ENCODE results near the gene TEX36. TPM values are rescaled to one million over a fixed set of nuclear protein-coding genes. Genes with fewer than 3 reads are reported as not detected.
"Not testable (repeated sequence)": the region's sequence is repeated elsewhere in the genome, so short reads cannot be mapped to it uniquely, and the experiment has no call there.

Gene TEX36
- polyA plus RNA-seq, 1 donor = not detected

DNA sequence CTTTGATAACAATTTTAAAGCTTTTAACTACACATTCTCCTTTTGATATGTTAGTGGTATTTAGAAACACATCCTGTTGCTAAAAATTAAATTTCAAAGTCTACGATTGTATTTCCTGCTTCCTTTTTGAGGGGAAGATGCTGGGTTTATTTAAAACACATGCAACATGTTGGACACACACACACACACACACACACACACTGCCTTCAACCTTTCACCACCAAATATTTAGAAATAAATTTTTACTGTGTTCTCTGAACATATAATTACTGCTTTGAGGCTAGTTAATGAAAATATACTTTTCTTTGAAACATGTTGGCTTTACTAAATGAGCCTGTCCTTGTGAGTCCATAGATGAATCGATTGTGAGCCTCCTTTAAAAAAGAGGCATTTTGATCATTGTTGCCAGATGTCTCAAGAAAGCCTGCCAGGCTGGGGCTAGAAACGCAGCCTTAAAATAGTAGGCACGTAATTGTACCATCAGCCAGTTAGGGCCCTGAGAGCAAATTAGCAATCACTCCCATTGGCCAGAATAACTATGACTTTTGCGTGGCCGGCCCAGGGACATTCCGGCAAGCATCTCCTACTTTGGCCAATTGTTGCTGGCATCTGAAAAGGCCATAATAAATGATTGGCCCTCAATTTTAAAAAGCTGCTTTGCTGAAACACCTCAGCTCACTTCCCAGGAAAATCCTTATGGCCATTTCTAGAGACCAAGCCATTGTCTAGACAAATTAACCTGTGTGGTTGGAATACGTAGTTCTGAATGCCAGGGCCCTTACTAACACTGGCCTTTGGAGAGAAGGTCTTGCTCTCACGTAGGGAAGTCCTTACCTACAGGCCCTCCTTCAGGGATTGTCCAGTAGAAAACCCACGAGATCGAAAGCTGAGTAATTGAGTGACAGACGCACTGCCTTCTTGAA lies 9.9 kb upstream of the TEX36 start:
- no peak for DNase-seq

DNA sequence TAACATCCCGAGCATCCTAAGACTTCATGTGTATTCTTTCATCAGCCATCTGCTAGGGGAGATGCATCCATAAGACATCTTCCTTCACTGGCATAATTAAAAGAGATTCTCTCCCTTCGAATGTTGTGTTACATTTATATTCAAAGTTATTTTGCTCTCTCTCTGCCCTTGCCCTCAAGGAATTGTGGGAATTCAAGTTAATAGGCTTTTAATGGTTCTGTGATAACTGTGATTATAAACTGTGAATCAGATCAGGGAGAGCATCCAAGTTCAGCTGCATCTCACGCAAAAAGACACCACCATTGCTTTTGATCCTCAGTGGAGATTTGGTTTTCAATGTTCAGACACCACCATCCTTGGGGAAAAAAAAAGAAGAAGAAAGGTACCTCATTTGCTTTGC lies 9.2 kb upstream of the TEX36 start:
- no peak for DNase-seq

DNA sequence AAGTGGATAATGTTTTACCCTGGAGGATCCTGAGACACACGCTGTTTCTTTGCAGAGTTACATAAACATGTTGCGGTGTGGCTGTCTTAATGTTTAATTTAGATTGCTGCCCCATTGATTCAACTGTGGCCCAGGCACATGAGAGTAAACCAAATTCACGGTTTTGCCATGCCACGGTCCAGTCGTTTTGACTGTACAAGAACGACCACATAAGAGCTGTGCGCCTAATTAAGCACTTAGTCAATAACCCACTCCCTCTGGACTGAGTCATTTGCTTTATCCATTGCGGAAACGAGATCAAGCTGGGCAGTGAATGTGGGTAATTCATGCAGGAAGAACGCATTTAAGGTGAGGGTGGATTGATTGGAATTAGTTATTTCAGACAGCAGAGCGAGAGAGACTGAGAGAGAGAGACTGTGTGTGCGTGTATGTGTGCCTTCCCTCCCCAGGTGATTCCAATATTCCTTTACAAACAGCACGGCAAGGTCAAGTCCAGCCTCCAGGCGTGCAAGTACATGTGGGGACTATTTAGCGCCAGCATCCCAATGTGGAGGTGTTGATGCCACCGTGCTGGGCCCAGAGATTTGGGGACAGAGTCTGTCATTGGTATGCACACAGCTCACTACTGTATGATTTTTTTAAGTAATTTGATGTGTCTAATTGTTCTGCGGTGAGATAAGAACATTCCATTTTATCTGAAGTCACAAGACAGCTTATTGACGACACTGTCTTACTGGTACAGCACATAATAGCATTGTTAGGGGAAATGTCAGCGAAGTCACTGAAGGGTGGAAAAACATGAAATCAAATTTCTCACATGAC lies 8.4 kb upstream of the TEX36 start:
- DNase-seq = no peak

DNA sequence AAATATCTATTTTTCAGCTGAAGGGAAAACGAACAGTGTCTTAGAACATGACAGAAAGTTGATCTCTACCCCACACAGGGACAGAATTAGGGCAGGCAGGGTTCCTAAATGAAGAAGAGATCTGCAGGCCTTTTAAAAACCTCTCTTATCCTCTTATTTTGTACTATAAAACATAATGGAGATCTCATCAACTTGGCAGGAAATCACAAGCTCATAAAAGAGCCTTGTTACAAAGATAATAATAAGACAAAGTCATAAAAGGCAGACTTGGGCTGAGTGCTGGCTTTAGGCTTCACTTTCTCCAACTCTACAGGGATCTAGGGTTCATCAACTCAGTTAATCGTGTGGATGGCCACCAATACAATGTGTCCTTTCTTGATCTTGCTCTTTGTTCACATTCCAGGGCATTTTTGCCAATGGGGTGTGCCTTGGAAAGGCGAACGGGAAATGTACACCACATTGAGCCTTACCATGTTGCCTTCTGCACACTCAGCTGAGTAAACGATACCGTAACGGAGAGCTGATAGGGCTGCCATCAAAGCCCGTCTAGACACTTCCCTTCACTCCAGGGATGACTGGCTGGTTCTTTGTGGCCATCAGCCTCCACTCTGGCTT lies 7.1 kb upstream of the TEX36 start:
- no peak for DNase-seq

DNA sequence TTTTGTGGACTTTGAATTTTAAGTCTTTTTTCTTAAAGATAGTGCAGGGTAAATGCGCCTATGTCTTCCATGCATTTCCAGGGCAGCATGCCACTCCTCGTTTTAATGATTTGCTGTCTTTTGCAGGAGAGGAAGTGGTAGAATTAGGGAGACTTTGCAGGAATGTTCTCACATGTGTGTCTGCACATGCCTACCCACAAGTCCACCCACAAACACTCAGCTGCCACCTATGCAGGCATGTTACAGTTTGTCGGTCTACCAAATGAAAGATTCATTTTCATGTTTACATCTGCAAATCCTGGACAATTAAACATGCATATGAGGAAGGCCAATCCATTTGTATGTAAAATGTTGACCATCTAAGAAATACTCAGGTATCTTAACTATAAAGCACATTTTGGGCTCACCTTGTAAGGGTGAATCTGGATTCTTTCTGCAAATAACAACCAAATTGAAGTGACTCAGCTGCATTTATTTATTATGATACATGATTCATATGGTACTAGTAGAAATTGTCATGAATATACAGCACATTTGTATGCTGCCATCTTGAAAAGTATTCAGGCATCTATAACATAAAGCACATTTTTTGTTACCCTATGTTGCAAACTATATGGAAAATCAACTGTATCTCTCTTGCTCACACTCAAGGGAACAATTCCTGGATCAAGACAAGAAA lies 4.7 kb upstream of the TEX36 start:
- DNase-seq = no peak

DNA sequence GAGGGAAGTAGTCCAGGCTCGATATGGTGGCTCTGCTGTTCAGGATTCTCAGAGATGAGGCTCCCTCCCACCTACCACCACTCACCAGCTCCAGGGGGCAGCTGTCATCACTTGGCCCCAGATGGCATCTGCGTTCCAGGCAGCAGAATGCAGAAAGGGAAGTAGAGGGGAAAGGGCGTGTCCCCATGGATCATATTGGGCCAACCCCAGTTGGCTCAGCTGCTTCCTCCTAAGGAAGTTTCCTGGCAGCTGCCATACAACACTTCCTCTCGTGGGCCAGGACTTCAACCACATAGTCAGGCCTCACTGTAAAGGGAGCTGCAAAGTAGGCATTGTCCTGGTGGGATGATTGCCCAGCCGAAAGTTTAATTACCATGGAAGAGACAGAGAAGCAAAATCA lies 1.6 kb upstream of the TEX36 start:
- DNase-seq = no peak

DNA sequence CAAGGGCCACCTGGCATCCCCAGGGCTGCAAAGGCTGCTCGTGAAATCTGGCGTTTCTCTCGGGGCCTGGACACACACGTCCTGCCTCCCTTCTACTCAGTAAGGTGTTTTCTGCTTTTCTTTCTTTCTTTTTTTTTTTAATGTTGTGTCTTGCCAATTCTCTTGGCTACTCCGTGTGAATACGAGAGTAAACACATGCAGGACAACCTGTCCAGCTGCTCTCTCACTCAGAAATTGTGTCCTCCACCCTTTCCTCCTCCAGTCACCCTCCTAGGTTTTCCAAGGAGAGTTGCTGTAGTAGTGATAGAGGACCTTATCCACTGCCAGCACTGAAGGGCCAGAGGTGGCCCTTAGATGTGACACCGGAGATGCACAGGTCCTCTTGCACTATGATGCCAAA lies 858 bp upstream of the TEX36 start:
- DNase-seq = no peak

DNA sequence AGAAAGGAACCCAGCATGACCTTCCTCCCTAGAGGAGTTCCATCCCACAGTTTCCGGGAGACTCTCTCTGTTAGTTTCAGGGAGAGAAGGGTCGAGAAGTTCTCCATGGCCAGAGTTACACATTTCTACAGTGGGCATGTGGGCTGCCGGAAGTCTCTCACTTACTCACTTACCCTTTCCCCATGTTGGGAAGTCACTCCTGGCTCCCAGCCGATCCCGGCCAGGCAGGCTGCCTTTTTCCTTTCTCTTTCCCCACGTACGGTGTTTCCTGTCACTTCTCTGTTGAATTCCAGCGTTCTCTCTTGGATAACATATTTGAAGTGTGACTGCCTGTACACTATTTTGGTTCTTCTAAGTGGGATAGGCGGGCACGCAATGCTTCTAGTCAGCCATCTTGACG lies 3.5 kb downstream of the TEX36 start:
- DNase-seq = no peak

DNA sequence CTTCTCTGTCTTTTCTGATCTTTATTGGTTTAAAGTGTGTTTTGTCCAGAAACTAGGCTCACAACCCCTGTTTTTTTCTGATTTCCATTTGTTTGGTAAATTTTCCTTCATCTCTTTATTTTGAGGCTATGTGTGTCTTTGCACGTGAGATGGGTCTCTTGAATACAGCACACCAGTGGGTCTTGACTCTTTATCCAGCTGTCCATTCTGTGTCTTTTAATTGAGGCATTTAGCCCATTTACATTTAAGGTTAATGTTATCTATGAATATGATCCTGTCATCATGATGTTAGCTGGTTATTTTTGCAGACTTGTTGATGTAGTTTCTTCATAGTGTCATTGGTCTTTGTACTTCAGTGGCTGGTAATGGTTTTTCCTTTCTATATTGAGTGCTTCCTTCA lies 10.1 kb downstream of the TEX36 start:
- DNase-seq = no peak

DNA sequence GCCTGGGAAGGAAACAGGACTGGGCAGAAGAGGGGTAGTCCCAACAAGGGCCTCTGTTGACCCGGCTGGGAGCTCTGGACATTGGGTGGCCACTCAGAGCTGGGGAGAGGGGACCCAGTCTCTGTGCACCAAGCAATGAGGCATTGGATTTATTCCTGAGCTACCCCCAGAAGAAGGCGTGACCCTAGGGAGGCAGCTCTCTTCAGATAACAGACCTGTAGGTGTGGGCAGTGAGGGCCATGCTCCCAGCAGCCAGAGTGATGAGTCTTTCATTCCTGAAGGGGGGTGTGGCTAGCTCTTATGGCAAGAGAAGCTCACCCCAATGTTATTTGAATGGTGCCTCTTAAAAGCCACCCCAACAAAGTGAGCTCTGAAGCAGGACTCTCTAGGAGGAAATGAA lies 20.4 kb downstream of the TEX36 start:
- no peak for DNase-seq

DNA sequence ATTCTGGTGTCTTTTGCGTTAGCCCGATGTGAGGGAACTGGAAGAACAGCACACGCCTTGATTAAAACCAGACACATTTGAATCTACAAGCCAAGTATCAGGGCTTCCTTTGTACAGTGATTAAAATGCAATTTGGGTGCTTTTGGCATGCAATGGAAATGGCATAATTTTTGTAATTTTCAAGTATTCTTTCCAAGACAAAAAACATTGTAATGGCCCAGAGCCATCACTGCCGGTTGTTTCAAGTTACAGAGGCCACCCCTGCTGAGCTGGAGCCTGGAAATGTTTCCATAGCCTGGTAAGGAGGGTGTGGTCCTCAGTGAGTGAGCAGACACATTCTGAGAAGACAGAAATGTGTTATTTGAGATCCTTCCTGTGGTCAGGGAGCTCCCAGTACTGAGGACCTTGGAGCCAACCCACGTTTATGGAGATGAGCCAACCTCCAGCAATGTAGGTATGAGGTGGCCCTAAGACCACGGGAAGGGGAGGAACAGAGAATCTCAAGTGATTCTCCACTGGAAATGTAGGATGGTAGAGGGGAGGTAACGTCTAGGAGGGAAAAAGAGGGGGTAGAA lies 20.9 kb downstream of the TEX36 start:
- DNase-seq = no peak

DNA sequence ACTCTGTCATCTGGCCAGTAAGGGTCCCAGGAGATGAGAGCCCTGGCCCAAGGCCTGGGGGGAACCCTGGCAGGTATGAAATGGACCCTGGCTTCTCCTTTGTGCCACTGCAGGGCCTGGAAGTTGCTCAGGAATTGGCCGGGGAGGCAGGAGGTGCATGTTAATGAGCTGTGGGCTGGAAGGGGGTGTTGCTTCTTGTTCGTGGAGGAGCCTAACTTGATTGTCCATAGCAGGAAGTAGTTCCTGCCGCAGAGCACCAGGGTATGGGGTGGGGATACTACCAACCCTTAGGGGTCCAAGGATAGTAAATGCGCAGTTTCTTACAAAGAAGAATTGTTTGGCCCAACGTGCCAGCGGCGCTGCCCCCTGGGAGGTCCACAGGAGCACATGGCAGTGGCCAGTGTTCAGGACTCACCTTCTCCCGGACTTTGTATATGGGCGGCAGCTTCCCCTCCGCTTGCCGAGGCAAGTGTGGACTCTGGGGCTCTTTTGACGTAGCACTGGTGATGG lies 21.5 kb downstream of the TEX36 start:
- no peak for DNase-seq

DNA sequence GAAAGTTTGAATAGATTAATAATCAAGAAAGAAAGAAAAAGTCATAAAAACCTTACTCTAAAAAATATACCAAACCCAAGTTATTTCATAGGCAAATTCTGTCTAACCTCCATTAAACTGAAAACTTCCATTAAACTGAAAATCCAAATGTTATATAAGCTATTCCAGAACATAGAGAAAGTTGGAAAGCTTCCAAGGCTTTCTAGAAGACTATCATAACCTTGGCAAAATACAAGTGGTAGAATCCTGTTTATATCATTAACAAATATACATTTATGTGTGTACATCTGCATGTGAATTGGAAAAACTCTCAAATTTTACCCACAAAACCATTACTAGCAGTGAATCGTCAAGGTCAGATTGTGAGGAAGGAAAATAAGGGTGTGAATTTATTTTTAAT lies 23.9 kb downstream of the TEX36 start:
- DNase-seq = no peak

DNA sequence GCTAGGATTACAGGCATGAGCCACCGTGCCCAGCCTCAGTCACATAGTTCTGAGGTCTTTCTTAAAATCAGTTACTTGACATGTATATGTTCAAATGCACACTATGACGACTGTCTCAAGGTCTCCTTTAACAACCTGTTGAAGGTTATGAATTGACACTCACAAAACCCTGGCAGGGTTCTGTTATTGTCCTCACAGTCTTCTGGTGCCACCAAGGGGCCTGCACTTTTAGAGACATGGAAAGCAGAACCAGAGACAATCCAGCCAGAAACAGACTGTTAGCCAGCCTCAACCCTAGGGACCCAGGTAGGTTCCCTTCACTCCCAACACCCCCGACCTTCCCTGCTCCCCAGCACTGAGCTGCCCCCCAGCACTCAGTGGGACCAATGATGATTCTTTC lies 26.4 kb downstream of the TEX36 start:
- DNase-seq = no peak

DNA sequence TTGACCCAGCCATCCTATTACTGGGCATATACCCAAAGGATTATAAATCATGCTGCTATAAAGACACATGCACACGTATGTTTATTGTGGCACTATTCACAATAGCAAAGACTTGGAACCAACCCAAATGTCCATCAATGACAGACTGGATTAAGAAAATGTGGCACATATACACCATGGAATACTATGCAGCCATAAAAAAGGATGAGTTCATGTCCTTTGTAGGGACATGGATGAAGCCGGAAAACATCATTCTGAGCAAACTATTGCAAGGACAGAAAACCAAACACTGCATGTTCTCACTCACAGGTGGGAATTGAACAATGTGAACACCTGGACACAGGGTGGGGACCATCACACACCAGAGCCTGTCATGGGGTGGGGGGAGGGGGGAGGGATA lies 29.9 kb downstream of the TEX36 start:
- DNase-seq = not testable (repeated sequence)

DNA sequence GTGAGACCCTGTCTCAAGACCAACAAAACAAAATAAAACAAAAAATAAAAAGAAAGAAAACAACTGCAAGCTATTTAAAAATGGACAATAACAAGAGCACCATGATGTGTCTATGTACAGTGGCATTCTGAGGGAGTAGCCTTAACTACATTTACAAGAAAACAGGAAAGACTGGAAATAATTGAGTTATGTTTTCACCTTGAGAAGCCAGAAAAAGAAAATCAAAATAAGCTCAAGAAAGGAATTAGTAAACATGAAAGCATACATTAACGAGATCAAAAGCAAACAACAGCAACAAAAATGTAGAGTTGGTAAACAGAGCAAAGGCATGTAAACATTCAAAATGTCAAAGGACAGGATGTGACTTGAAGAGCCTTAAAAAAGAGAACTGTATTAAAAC lies 36.7 kb downstream of the TEX36 start:
- no peak for DNase-seq

DNA sequence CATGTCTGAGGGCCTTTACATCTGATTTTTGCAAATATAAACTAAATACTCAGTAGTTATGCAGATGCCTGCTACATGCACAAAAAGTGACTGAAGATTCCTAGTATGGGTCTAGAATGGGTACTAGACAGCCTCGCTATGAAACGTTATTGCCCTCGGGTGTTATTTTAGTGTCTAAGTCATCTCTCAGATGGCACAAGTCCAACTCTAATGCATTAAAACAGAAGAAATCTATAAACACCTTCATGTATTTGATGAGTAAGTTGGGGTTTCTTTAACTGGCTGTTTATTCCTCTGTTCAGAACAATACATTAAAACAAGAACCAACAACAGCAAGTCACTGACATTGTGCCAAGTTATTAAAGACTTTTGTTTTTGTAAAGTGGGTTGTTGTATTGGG lies 41.6 kb downstream of the TEX36 start:
- DNase-seq = no peak

DNA sequence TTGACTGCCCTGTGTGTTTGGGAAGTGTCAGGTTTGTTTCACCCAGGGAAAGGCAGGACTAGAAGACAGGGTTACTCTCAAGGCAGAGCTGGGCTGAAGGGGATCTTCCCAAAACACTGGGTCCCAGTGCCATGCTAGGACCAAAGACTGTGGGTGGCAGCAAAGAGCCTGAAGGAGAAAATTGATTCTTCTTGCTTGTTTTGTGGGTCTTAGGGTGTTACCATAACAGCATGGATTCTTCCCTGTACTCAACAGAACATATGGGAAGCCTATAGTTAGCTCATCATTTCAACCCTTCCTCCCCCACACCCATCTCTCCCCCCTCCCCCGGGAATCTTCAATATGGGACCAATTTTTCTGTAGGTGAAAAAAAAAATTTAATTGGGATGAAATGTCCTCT lies 42.3 kb downstream of the TEX36 start:
- DNase-seq = no peak

DNA sequence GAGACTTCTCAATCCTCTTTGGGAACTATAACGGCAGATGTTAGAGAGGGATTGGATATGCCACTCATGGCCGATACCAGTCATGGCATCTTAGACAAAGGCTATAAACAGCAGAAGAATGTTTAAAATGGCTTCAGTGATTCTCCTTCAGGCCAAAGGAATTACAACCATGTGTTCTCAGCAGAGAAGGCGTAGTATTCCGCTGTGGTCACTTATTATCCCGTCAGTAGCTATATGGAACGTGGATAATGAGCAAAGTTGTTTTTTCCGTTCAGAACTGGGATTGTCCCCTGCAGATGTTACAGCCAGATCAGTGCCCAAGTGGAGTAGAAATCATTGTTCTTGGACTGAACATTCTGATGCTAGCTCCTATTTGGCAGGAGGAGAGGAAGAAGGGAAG lies 43.1 kb downstream of the TEX36 start:
- no peak for DNase-seq

DNA sequence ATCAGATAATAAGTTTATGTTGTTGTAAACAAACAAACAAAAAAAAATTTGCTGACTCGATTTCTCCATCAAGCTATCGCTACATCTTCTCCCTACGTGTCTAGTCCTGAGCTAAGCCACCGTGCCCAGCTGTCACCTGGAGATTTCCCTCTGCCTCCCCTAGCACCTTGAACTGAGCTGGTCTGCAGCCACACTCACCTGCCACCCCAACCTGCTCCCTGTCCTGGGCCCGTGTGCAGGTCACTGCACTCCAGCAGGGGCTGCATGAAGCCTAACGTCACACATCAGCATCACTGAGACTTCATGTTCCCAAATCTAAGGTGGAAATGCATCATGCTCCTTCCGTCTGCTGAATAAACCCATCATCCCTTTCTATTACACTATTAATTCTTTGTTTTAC lies 44.4 kb downstream of the TEX36 start:
- DNase-seq = no peak

DNA sequence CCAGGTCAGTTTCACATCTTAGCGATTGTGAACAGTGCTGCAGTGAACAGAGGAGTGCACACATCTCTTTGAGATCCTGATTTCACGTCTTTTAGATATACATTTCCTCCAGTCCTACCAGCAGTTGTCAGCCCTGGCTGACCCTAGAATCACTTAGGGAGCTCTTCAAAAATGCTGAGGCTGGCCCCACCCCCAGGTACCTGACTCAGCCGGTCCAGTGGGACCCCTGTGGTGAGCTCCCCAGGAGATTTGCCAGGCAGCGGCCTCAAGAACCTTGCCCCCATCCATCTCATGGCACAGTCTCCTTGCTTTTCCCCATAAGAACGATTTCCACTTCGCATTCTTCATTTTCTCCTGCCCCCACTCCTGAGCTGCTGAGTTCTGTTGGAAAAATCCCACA lies 45.5 kb downstream of the TEX36 start:
- DNase-seq = no peak

DNA sequence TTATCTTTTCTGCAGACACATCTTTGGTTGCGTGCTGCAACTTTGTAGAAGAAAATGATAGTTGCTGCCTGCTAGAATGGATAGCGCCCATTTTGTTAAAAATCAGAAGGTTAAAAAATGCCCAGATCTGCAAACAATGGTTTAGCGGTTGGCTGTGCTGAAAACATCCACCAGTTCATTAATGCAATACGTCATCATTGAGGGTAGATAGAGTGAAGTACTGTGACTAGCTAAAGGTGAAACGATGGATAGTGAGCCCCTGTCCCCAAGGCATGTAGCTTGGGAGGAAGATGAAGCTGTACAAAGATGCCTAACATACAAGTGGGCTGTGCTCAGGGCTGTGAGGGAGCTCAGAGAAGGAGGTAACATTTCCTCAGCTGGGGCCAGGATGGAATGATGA lies 48.4 kb downstream of the TEX36 start:
- DNase-seq = no peak

Data from left kidney (tissue), 2 donors.